ENCODE results near the gene GPC3.
"Not testable (repeated sequence)": the region's sequence is repeated elsewhere in the genome, so short reads cannot be mapped to it uniquely, and the experiment has no call there.

The GPC3 gene

GRCh38 chrX:133892337-133892736 is 93.1 kb downstream of the GPC3 start:
- TF ChIP-seq, protein P1, sequence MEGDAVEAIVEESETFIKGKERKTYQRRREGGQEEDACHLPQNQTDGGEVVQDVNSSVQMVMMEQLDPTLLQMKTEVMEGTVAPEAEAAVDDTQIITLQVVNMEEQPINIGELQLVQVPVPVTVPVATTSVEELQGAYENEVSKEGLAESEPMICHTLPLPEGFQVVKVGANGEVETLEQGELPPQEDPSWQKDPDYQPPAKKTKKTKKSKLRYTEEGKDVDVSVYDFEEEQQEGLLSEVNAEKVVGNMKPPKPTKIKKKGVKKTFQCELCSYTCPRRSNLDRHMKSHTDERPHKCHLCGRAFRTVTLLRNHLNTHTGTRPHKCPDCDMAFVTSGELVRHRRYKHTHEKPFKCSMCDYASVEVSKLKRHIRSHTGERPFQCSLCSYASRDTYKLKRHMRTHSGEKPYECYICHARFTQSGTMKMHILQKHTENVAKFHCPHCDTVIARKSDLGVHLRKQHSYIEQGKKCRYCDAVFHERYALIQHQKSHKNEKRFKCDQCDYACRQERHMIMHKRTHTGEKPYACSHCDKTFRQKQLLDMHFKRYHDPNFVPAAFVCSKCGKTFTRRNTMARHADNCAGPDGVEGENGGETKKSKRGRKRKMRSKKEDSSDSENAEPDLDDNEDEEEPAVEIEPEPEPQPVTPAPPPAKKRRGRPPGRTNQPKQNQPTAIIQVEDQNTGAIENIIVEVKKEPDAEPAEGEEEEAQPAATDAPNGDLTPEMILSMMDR (IDR thresholded peaks at IDR 0.05; ENCODE audit: insufficient read depth, low read length, poor library complexity, severe bottlenecking) = no peak
- DNase-seq (ENCODE audit: extremely low read depth, insufficient read length) = no peak
- H3K4me3 ChIP-seq (replicated peaks; ENCODE audit: low read depth, low read length) = no peak overlapping the region
- H3K36me3 ChIP-seq (ENCODE audit: control insufficient read depth, insufficient read depth, low read length) = no peaks in the 10 kb centered on the region
- H3K27me3 ChIP-seq (replicated peaks; ENCODE audit: control insufficient read depth, insufficient read depth, low read length) = no peaks in the 10 kb centered on the region

DNA sequence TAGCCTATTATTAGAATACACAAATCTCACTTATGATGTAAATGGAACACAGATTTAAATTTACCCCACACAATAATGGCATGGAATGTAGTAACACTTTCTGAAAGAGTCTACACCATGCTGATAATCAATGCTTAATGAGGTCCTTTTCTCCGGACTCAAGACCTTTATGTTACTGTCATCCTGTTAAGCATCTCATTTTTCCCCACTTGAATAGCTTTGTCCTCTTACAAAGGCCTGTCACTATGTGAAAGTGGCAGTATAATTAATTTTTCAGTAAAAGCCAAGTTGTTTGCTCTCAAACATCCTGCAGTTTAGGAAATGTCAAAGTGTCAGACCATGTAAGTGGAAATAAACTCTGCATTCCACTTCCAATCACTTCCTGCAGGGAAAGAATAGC is 96.4 kb downstream of the GPC3 start:
- DNase-seq (ENCODE audit: extremely low read depth, insufficient read length) = no peak
- Histone ChIP-seq H3K4me3 (replicated peaks; ENCODE audit: low read depth, low read length) (no peak overlapping the region), H3K36me3 (ENCODE audit: control insufficient read depth, insufficient read depth, low read length) (no peaks in the 10 kb centered on the region), H3K27me3 (replicated peaks; ENCODE audit: control insufficient read depth, insufficient read depth, low read length) (no peaks in the 10 kb centered on the region)
- TF ChIP-seq, protein P1 (IDR thresholded peaks at IDR 0.05; ENCODE audit: insufficient read depth, low read length, poor library complexity, severe bottlenecking) = no peak

GRCh38 chrX:133888084-133888483 is 97.3 kb downstream of the GPC3 start:
- not testable (repeated sequence) for H3K27me3 ChIP-seq (replicated peaks; ENCODE audit: control insufficient read depth, insufficient read depth, low read length); DNase-seq (ENCODE audit: extremely low read depth, insufficient read length); H3K4me3 ChIP-seq (replicated peaks; ENCODE audit: low read depth, low read length); H3K36me3 ChIP-seq (ENCODE audit: control insufficient read depth, insufficient read depth, low read length)

GRCh38 chrX:133884430-133885394 is 100.7 kb downstream of the GPC3 start:
- TF ChIP-seq, protein P1 (IDR thresholded peaks at IDR 0.05; ENCODE audit: insufficient read depth, low read length, poor library complexity, severe bottlenecking) = no peak
- H3K4me3 ChIP-seq (replicated peaks; ENCODE audit: low read depth, low read length) = no peak overlapping the region
- H3K36me3 ChIP-seq (ENCODE audit: control insufficient read depth, insufficient read depth, low read length) = no peaks in the 10 kb centered on the region
- no peak for DNase-seq (ENCODE audit: extremely low read depth, insufficient read length)
- H3K27me3 ChIP-seq (replicated peaks; ENCODE audit: control insufficient read depth, insufficient read depth, low read length) = no peaks in the 10 kb centered on the region

DNA sequence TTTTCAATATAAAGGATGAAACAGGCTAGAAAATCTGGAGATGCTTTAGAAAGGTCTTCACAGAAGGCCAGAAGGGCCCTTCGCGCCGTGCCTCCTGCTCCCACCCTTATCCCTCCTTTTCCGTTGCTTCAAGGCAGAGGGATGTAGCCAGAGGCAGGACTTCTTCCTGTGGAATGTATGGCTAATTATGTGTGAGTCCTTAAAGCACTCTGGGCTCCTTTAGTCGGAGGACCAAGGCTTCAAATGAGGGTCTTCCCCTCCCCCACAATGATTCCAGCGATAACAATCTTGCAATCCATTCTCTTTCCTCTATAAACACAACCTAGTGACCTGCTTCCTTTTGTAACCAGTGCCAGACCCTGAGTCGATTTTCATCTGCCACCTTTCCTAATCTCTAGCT is 103.5 kb downstream of the GPC3 start:
- no peak for DNase-seq (ENCODE audit: extremely low read depth, insufficient read length)
- Histone ChIP-seq H3K36me3 (ENCODE audit: control insufficient read depth, insufficient read depth, low read length) (no peaks in the 10 kb centered on the region), H3K4me3 (replicated peaks; ENCODE audit: low read depth, low read length) (no peak overlapping the region), H3K27me3 (replicated peaks; ENCODE audit: control insufficient read depth, insufficient read depth, low read length) (no peaks in the 10 kb centered on the region; the same call in 1 of the 2 replicates)
- TF ChIP-seq, protein P1 (IDR thresholded peaks at IDR 0.05; ENCODE audit: insufficient read depth, low read length, poor library complexity, severe bottlenecking) = no peak

DNA sequence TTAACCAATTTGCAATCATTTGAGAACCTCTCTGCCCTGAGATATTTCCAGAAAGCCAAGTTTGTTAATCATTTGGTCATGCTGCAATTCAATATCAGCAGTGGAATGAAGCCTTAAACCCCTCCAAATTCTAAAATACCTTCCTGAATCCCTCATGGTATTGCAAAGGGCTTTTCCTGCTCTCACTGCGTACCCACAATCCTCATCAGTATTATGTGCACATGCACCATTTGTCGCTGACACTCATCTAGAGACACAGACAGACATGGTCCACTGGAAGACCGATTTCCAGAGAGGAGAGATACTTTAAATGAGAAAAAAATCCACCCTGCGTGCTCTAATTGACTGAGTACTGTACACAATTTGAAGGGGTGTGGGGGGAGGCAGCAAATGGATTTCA is 104.4 kb downstream of the GPC3 start:
- Histone ChIP-seq H3K4me3 (replicated peaks; ENCODE audit: low read depth, low read length) (no peak overlapping the region), H3K27me3 (replicated peaks; ENCODE audit: control insufficient read depth, insufficient read depth, low read length) (no peaks in the 10 kb centered on the region; the same call in 1 of the 2 replicates), H3K36me3 (ENCODE audit: control insufficient read depth, insufficient read depth, low read length) (no peaks in the 10 kb centered on the region)
- no peak for DNase-seq (ENCODE audit: extremely low read depth, insufficient read length)
- TF ChIP-seq, protein P1 (IDR thresholded peaks at IDR 0.05; ENCODE audit: insufficient read depth, low read length, poor library complexity, severe bottlenecking) = no peak
